ENCODE data around the gene FOXC2.

The FOXC2 gene

GRCh38 chr16:86573646-86574508, 7.2 kb downstream of the FOXC2 start:
- Mint-ChIP-seq H3K4me3 (no peak overlapping the region), H3K9me3 (no peaks in the 10 kb centered on the region), H3K4me1 (peaks cover 11% of the 10 kb centered on the region), H3K27ac (no peak overlapping the region), H3K36me3 (no peaks in the 10 kb centered on the region), H3K27me3 (peaks cover 56% of the 10 kb centered on the region)

DNA sequence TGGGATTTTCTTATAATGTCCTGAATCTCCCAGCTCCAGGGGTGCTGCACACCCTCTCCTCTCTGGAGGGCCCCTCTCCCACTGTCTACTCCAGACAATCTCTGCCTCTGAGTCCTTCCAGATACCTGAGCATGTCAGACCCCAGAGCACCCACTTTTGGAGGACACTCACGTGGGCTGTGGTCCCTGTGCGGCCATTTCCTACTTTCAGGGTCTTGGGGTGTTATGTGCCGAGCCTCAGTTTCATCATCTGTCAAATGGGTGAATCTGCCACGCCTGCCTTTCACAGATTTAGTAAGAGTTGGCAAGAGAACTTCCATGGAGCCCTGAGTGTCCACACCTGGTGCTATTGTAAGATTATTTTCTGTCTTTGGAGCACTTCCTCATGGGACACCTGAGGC, 8.0 kb downstream of the FOXC2 start:
- peaks cover 55% of the 10 kb centered on the region for H3K27me3 Mint-ChIP-seq
- H3K4me3 Mint-ChIP-seq: no peak overlapping the region
- H3K36me3 Mint-ChIP-seq: no peaks in the 10 kb centered on the region
- peaks cover 10% of the 10 kb centered on the region for H3K4me1 Mint-ChIP-seq
- no peaks in the 10 kb centered on the region for H3K9me3 Mint-ChIP-seq
- no peak overlapping the region for H3K27ac Mint-ChIP-seq

DNA sequence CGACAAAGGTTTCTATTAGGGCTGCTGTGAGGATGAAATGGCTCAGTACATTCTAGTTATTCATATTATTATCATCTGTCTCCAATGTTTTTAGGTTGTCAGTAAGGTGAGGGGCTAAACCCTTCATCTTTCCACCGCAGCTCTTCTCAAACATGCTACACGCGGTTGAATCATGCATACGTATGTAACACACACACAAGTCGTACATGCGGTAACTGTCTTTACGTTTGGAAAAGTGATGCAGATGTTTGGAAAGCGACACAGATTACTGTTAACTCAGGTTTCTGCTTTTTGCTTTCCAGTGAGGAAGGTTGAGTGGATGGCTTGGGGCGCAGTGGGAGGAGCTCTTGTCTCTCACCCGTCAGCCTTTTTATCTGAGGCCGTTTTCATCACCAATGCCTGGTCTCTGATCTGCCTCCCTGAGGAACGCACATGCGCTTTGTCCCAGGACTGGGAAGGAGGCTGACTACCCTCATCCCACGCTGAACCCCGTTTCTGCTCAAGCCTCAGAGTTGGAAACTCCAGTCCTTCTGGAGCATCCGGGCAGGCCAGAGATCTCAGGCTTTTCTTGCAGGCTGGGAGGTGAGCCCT, 8.6 kb downstream of the FOXC2 start:
- Mint-ChIP-seq H3K4me1 (peaks cover 12% of the 10 kb centered on the region), H3K36me3 (no peaks in the 10 kb centered on the region), H3K27me3 (peaks cover 56% of the 10 kb centered on the region), H3K4me3 (no peak overlapping the region), H3K9me3 (no peaks in the 10 kb centered on the region), H3K27ac (no peak overlapping the region)

DNA sequence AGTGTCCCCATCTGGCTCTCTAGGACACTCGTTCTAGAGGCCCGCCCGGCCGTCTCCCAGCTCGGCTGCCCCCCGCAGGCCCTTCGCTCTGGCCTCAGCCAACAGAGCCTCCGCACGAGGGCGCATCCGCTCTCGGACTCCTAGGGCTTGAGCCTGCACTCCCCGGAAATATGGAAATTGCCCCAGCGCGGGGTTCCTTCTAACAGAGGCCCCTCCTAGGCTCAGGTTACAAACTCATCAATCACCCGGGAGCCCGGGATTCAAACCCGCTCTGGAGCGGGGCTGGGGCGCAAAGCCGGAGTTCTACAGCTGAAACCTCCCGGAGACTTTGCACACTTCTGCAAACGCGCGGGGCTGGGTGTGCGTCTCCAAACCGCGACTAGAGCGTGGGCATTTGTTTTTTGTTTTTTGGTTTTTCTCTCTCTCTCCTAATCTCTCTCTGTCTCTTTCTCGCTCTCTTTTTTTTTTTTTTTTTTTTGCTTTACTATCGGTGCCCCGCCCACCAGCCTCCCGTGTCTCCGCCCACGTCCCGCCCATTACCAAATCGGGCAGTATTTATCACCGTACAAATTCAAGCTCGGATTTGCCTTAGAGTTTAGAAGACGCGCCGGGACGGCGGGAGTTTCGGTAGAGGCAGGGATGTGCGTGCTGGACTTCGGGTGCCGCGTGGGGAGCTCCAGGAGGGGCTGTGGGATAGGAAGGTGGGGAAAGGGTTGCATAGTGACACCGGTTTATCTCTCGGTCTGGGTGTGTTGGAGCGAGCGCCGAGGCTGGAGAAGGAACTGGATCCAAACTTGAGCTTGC, 9.3 kb downstream of the FOXC2 start:
- Mint-ChIP-seq H3K9me3 (no peaks in the 10 kb centered on the region), H3K27me3 (peaks cover 56% of the 10 kb centered on the region), H3K36me3 (no peaks in the 10 kb centered on the region), H3K4me3 (peak overlapping the region; percentile 71), H3K27ac (no peak overlapping the region), H3K4me1 (peaks cover 12% of the 10 kb centered on the region)

GRCh38 chr16:86576591-86577313, 10.1 kb downstream of the FOXC2 start:
- Mint-ChIP-seq H3K27ac (no peak overlapping the region), H3K4me3 (peak overlapping the region; percentile 71), H3K9me3 (no peaks in the 10 kb centered on the region), H3K36me3 (no peaks in the 10 kb centered on the region), H3K27me3 (peaks cover 59% of the 10 kb centered on the region), H3K4me1 (peaks cover 12% of the 10 kb centered on the region)

GRCh38 chr16:86577314-86577971, 10.8 kb downstream of the FOXC2 start:
- H3K36me3 Mint-ChIP-seq: no peaks in the 10 kb centered on the region
- no peak overlapping the region for H3K27ac Mint-ChIP-seq
- H3K4me1 Mint-ChIP-seq: peaks cover 12% of the 10 kb centered on the region

GRCh38 chr16:86578061-86578599, 11.5 kb downstream of the FOXC2 start, which contains the start of gene FOXL1:
Gene FOXL1 (plus strand): TSS chr16:86578549. CDS start chr16:86578724, 175 bp downstream.
- Mint-ChIP-seq H3K27me3 (peaks cover 61% of the 10 kb centered on the region), H3K36me3 (no peaks in the 10 kb centered on the region), H3K4me1 (peaks cover 12% of the 10 kb centered on the region), H3K4me3 (no peak within 1 kb of the TSS), H3K27ac (no peak within 1 kb of the TSS), H3K9me3 (no peaks in the 10 kb centered on the region)

More at GRCh38 chr16:86577314-86577971, 10.8 kb downstream of the FOXC2 start:
- Mint-ChIP-seq H3K27me3 (peaks cover 61% of the 10 kb centered on the region), H3K4me3 (no peak overlapping the region), H3K9me3 (no peaks in the 10 kb centered on the region)

GRCh38 chr16:86578611-86579267, 12.1 kb downstream of the FOXC2 start:
- Mint-ChIP-seq H3K27me3 (peaks cover 62% of the 10 kb centered on the region), H3K4me3 (no peak overlapping the region), H3K4me1 (peaks cover 12% of the 10 kb centered on the region), H3K9me3 (no peaks in the 10 kb centered on the region), H3K36me3 (no peaks in the 10 kb centered on the region), H3K27ac (no peak overlapping the region)

DNA sequence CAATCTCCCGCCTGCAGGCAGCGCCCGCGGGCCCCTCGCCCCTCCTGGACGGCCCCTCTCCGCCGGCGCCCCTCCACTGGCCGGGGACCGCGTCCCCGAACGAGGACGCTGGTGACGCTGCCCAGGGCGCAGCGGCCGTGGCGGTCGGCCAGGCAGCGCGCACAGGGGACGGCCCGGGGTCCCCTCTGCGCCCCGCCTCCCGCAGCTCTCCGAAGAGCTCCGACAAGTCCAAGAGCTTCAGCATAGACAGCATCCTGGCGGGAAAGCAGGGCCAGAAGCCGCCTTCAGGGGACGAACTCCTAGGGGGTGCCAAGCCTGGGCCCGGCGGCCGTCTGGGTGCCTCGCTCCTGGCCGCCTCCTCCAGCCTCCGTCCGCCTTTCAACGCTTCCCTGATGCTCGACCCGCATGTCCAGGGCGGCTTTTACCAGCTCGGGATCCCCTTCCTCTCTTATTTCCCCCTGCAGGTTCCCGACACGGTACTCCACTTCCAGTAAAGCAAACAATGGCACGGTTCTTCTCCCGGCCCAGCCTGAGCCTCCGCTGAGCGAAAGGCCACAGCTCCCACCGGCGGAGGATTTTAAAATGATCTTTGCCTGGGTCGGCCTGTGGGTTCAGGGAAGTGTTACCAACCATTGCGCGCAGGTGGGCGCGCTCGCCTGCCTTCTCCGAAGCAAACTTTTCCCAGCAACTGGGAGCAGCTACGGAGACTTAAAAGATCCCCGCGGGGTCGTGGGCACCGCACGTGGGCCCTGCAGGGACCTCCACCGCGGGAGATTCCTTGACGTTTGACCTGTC, 12.8 kb downstream of the FOXC2 start:
- Mint-ChIP-seq H3K27ac (no peak overlapping the region), H3K27me3 (peaks cover 59% of the 10 kb centered on the region), H3K36me3 (no peaks in the 10 kb centered on the region), H3K9me3 (no peaks in the 10 kb centered on the region), H3K4me1 (peaks cover 12% of the 10 kb centered on the region), H3K4me3 (no peak overlapping the region)

- Mint-ChIP-seq H3K27ac (no peak overlapping the region), H3K4me3 (no peak overlapping the region), H3K9me3 (no peaks in the 10 kb centered on the region), H3K36me3 (no peaks in the 10 kb centered on the region), H3K4me1 (peaks cover 12% of the 10 kb centered on the region), H3K27me3 (peaks cover 54% of the 10 kb centered on the region)
Observed at GRCh38 chr16:86580063-86580790, 13.6 kb downstream of the FOXC2 start.

DNA sequence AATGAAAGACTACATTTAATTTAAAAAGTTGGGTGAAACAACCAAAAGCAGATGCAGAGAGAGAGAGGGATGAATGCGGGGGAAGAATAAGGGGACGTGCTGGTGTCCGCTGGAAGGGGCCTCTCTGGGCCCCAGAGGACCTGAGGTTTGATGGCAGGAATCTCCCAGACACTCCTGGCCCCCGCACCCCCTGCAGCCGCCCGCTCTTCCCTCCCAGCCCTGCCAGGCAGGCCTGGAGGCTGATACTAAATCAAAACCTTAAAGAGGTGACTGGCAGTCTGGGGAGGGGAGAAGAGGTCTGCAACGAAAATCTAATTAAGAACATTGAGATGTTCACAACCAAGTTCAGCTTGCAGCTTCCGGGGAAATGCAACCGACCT, 14.2 kb downstream of the FOXC2 start:
- Mint-ChIP-seq H3K27me3 (peaks cover 49% of the 10 kb centered on the region), H3K9me3 (no peaks in the 10 kb centered on the region), H3K4me3 (no peak overlapping the region), H3K4me1 (peaks cover 12% of the 10 kb centered on the region), H3K36me3 (no peaks in the 10 kb centered on the region), H3K27ac (no peak overlapping the region)

- H3K9me3 Mint-ChIP-seq: no peaks in the 10 kb centered on the region
- no peak overlapping the region for H3K27ac Mint-ChIP-seq
- no peaks in the 10 kb centered on the region for H3K36me3 Mint-ChIP-seq
- peaks cover 44% of the 10 kb centered on the region for H3K27me3 Mint-ChIP-seq
- H3K4me1 Mint-ChIP-seq: peaks cover 7% of the 10 kb centered on the region
- H3K4me3 Mint-ChIP-seq: no peak overlapping the region
Observed at GRCh38 chr16:86581458-86581857, 14.8 kb downstream of the FOXC2 start.

- Mint-ChIP-seq H3K4me3 (no peak overlapping the region), H3K27me3 (peaks cover 27% of the 10 kb centered on the region), H3K36me3 (no peaks in the 10 kb centered on the region), H3K27ac (no peak overlapping the region), H3K4me1 (peaks cover 4% of the 10 kb centered on the region), H3K9me3 (no peaks in the 10 kb centered on the region)
Observed at GRCh38 chr16:86584071-86584685, 17.5 kb downstream of the FOXC2 start.
